Measurements from ENCODE around the gene RRAS2.

DNA sequence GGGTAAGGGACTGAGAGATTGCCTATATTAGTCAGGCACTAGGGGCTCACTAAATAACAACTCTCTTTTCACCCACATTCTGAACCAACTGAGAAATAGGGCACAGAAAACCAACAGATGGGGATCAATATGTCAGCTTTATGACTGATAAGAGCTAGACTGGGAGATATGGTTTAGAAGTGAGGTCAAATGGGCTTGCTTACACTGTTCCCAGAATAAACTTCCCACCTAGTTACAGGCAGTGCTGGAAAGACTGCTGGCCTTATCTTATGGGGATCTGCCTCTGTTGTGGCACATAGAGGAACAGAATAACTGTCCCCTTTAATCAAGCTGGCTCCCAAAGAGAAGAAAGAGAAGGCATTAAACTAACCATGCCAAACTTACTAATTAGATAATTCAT lies 10.6 kb upstream of the RRAS2 start:
- no peak for TF ChIP-seq POLR2A (IDR thresholded peaks at IDR 0.05)
- TF ChIP-seq, protein P1, sequence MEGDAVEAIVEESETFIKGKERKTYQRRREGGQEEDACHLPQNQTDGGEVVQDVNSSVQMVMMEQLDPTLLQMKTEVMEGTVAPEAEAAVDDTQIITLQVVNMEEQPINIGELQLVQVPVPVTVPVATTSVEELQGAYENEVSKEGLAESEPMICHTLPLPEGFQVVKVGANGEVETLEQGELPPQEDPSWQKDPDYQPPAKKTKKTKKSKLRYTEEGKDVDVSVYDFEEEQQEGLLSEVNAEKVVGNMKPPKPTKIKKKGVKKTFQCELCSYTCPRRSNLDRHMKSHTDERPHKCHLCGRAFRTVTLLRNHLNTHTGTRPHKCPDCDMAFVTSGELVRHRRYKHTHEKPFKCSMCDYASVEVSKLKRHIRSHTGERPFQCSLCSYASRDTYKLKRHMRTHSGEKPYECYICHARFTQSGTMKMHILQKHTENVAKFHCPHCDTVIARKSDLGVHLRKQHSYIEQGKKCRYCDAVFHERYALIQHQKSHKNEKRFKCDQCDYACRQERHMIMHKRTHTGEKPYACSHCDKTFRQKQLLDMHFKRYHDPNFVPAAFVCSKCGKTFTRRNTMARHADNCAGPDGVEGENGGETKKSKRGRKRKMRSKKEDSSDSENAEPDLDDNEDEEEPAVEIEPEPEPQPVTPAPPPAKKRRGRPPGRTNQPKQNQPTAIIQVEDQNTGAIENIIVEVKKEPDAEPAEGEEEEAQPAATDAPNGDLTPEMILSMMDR (IDR thresholded peaks at IDR 0.05) = no peak

Data from adrenal gland (tissue), 5 donors.